Stimulated activated CD4-positive, alpha-beta T cell treated with anti-CD3 and anti-CD28 coated beads, Interleukin-4, amount 100 ng/mL, for 4 hours (primary cell): ENCODE measurements around the gene THOP1.

ENCODE experiments used
- DNase-seq, 2 experiments: peaks; one replicate each; pipeline ENCODE4 v3.0.0-alpha.2; 2020

Gene THOP1

GRCh38 chr19:2762783-2763496, 22.4 kb upstream of the THOP1 start:
- no peak for DNase-seq

GRCh38 chr19:2763687-2764086, 21.6 kb upstream of the THOP1 start:
- DNase-seq: no peak

- no peak for DNase-seq
Observed at GRCh38 chr19:2764945-2765344, 20.4 kb upstream of the THOP1 start.

GRCh38 chr19:2765376-2765775, 19.9 kb upstream of the THOP1 start:
- no peak for DNase-seq

GRCh38 chr19:2766594-2767372, 18.5 kb upstream of the THOP1 start:
- no peak for DNase-seq

GRCh38 chr19:2767688-2768087, 17.6 kb upstream of the THOP1 start:
- no peak for DNase-seq

GRCh38 chr19:2768365-2769132, 16.8 kb upstream of the THOP1 start:
- no peak for DNase-seq

- DNase-seq: no peak
Observed at GRCh38 chr19:2769218-2769617, 16.1 kb upstream of the THOP1 start.

GRCh38 chr19:2770055-2771013, 15.0 kb upstream of the THOP1 start:
- DNase-seq: no peak

- no peak for DNase-seq
Observed at GRCh38 chr19:2771786-2772674, 13.3 kb upstream of the THOP1 start.

- no peak for DNase-seq
Observed at GRCh38 chr19:2774083-2774679, 11.1 kb upstream of the THOP1 start.

- no peak for DNase-seq
Observed at GRCh38 chr19:2774953-2775555, 10.2 kb upstream of the THOP1 start.

- peak; percentile 59 to 76 for DNase-seq
Observed at GRCh38 chr19:2775556-2776430, 9.5 kb upstream of the THOP1 start.

- no peak for DNase-seq
Observed at GRCh38 chr19:2777952-2778683, 7.2 kb upstream of the THOP1 start.

GRCh38 chr19:2779121-2779740, 6.1 kb upstream of the THOP1 start:
- no peak for DNase-seq

- DNase-seq: no peak
Observed at GRCh38 chr19:2780284-2780683, 5.0 kb upstream of the THOP1 start.

- DNase-seq: no peak
Observed at GRCh38 chr19:2782329-2782935, 2.9 kb upstream of the THOP1 start.
